GM19043 (cell line): Measurements from ENCODE around the gene FBXO22.

ENCODE experiments used
- ATAC-seq: cut with Tn5 transposase; IDR thresholded peaks from one replicate; pipeline ENCODE4 v1.9.1; 2021; ENCODE audit warnings: low read depth; ENCODE audit not compliant: unreplicated experiment

The FBXO22 gene

GRCh38 chr15:75918135-75918534 is 14.5 kb downstream of the FBXO22 start:
- ATAC-seq, result no peak

- ATAC-seq, result no peak
Observed at GRCh38 chr15:75920079-75920478, 16.4 kb downstream of the FBXO22 start.

GRCh38 chr15:75921732-75922703 is 18.3 kb downstream of the FBXO22 start:
- no peak for ATAC-seq

GRCh38 chr15:75923756-75924155 is 20.1 kb downstream of the FBXO22 start:
- no peak for ATAC-seq

- ATAC-seq, result no peak
Observed at GRCh38 chr15:75924576-75924975, 20.9 kb downstream of the FBXO22 start.

GRCh38 chr15:75925440-75925839 is 21.8 kb downstream of the FBXO22 start:
- ATAC-seq, result no peak

- ATAC-seq, result no peak
Observed at GRCh38 chr15:75926931-75927330, 23.3 kb downstream of the FBXO22 start.

- no peak for ATAC-seq
Observed at GRCh38 chr15:75927601-75928000, 23.9 kb downstream of the FBXO22 start.

- ATAC-seq, result no peak
Observed at GRCh38 chr15:75928680-75929608, 25.3 kb downstream of the FBXO22 start.

- no peak for ATAC-seq
Observed at GRCh38 chr15:75929799-75930565, 26.3 kb downstream of the FBXO22 start.

- no peak for ATAC-seq
Observed at GRCh38 chr15:75930866-75931265, 27.2 kb downstream of the FBXO22 start.

- ATAC-seq, result no peak
Observed at GRCh38 chr15:75942464-75942863, 38.8 kb downstream of the FBXO22 start.

- ATAC-seq, result no peak
Observed at GRCh38 chr15:75943246-75943645, 39.6 kb downstream of the FBXO22 start.

- no peak for ATAC-seq
Observed at GRCh38 chr15:75943713-75944215, 40.1 kb downstream of the FBXO22 start.

- ATAC-seq, result no peak
Observed at GRCh38 chr15:75945953-75946352, 42.3 kb downstream of the FBXO22 start.

GRCh38 chr15:75947092-75947491 is 43.4 kb downstream of the FBXO22 start:
- no peak for ATAC-seq

GRCh38 chr15:75948761-75949296 is 45.2 kb downstream of the FBXO22 start:
- no peak for ATAC-seq

GRCh38 chr15:75952525-75952924 is 48.8 kb downstream of the FBXO22 start:
- ATAC-seq, result no peak

- ATAC-seq, result no peak
Observed at GRCh38 chr15:75955720-75956119, 52.0 kb downstream of the FBXO22 start.

- ATAC-seq, result no peak
Observed at GRCh38 chr15:75961331-75961730, 57.7 kb downstream of the FBXO22 start.
